Nephron (organoid): ENCODE measurements around the gene DPP10.

Source experiments
- H3K27ac Mint-ChIP-seq, 3 experiments: 2 replicates each; pipeline ENCODE4 v1.8.0; 2020; ENCODE audit warnings: mixed read lengths in 3 of 3, mild to moderate bottlenecking in 2 of 3, moderate library complexity in 1 of 3
- H3K27me3 Mint-ChIP-seq: 2 replicates; pipeline ENCODE4 v1.8.0; 2021; ENCODE audit warnings: low read depth, mild to moderate bottlenecking, moderate library complexity, mixed read lengths
- H3K36me3 Mint-ChIP-seq: 2 replicates; pipeline ENCODE4 v1.8.0; 2020; ENCODE audit warnings: low read depth, mixed read lengths
- H3K4me1 Mint-ChIP-seq: 2 replicates; pipeline ENCODE4 v1.8.0; 2020; ENCODE audit warnings: mixed read lengths
- H3K4me3 Mint-ChIP-seq, 3 experiments: 2 replicates each; pipeline ENCODE4 v1.8.0; 2020; ENCODE audit warnings: mild to moderate bottlenecking in 3 of 3, mixed read lengths in 3 of 3, moderate library complexity in 2 of 3
- H3K9me3 Mint-ChIP-seq: 2 replicates; pipeline ENCODE4 v1.8.0; 2020; ENCODE audit warnings: mixed read lengths
- CTCF ChIP-seq, 3 experiments: fragments of 200-600 bp; sonication (generic); IDR thresholded peaks; one replicate each; pipeline ENCODE4 v1.5.0; 2021; ENCODE audit warnings: antibody characterized with exemption in 3 of 3; ENCODE audit not compliant: unreplicated experiment in 3 of 3

DPP10 gene

GRCh38 chr2:115277366-115277765, 834.9 kb downstream of the DPP10 start:
- Mint-ChIP-seq H3K4me3 (no peak overlapping the region), H3K9me3 (no peaks in the 10 kb centered on the region), H3K36me3 (no peaks in the 10 kb centered on the region), H3K27ac (no peak overlapping the region), H3K4me1 (no peaks in the 10 kb centered on the region), H3K27me3 (no peaks in the 10 kb centered on the region)
- no peak for TF ChIP-seq CTCF (IDR thresholded peaks at IDR 0.05; ENCODE audit: unreplicated experiment in 3 of 3)

- no peak for TF ChIP-seq CTCF (IDR thresholded peaks at IDR 0.05; ENCODE audit: unreplicated experiment in 3 of 3)
- Mint-ChIP-seq H3K4me1 (no peaks in the 10 kb centered on the region), H3K4me3 (no peak overlapping the region), H3K27me3 (no peaks in the 10 kb centered on the region), H3K9me3 (no peaks in the 10 kb centered on the region), H3K36me3 (no peaks in the 10 kb centered on the region), H3K27ac (no peak overlapping the region)
Measured at GRCh38 chr2:115285416-115285815, 843.0 kb downstream of the DPP10 start.

GRCh38 chr2:115290478-115290877, 848.0 kb downstream of the DPP10 start:
- Mint-ChIP-seq H3K4me1 (no peaks in the 10 kb centered on the region), H3K36me3 (no peaks in the 10 kb centered on the region), H3K27ac (no peak overlapping the region), H3K9me3 (no peaks in the 10 kb centered on the region), H3K4me3 (no peak overlapping the region), H3K27me3 (no peaks in the 10 kb centered on the region)
- TF ChIP-seq CTCF (IDR thresholded peaks at IDR 0.05; ENCODE audit: unreplicated experiment in 3 of 3) = no peak

GRCh38 chr2:115292742-115293141, 850.3 kb downstream of the DPP10 start:
- TF ChIP-seq CTCF (IDR thresholded peaks at IDR 0.05; ENCODE audit: unreplicated experiment in 3 of 3) = no peak
- Mint-ChIP-seq H3K4me1 (no peaks in the 10 kb centered on the region), H3K9me3 (no peaks in the 10 kb centered on the region), H3K4me3 (no peak overlapping the region), H3K27me3 (no peaks in the 10 kb centered on the region), H3K27ac (no peak overlapping the region), H3K36me3 (no peaks in the 10 kb centered on the region)

GRCh38 chr2:115294999-115295398, 852.6 kb downstream of the DPP10 start:
- H3K27me3 Mint-ChIP-seq = no peaks in the 10 kb centered on the region
- H3K9me3 Mint-ChIP-seq = no peaks in the 10 kb centered on the region
- H3K27ac Mint-ChIP-seq = no peak overlapping the region
- H3K4me3 Mint-ChIP-seq = no peak overlapping the region
- no peaks in the 10 kb centered on the region for H3K36me3 Mint-ChIP-seq
- no peak for TF ChIP-seq CTCF (IDR thresholded peaks at IDR 0.05; ENCODE audit: unreplicated experiment in 3 of 3)
- H3K4me1 Mint-ChIP-seq = no peaks in the 10 kb centered on the region

GRCh38 chr2:115297056-115297455, 854.6 kb downstream of the DPP10 start:
- Mint-ChIP-seq H3K36me3 (no peaks in the 10 kb centered on the region), H3K27me3 (no peaks in the 10 kb centered on the region), H3K9me3 (no peaks in the 10 kb centered on the region), H3K4me1 (no peaks in the 10 kb centered on the region), H3K27ac (no peak overlapping the region), H3K4me3 (no peak overlapping the region)
- TF ChIP-seq CTCF (IDR thresholded peaks at IDR 0.05; ENCODE audit: unreplicated experiment in 3 of 3) = no peak
